ENCODE measurements around the gene CCDC149. TPM values are rescaled to one million over a fixed set of nuclear protein-coding genes. Genes with fewer than 3 reads are reported as not detected.

CCDC149 gene
- total RNA-seq, 1 donor = 8.6 TPM

GRCh38 chr4:24836661-24837242 lies 76.1 kb downstream of the CCDC149 start:
- TF ChIP-seq, protein P1, sequence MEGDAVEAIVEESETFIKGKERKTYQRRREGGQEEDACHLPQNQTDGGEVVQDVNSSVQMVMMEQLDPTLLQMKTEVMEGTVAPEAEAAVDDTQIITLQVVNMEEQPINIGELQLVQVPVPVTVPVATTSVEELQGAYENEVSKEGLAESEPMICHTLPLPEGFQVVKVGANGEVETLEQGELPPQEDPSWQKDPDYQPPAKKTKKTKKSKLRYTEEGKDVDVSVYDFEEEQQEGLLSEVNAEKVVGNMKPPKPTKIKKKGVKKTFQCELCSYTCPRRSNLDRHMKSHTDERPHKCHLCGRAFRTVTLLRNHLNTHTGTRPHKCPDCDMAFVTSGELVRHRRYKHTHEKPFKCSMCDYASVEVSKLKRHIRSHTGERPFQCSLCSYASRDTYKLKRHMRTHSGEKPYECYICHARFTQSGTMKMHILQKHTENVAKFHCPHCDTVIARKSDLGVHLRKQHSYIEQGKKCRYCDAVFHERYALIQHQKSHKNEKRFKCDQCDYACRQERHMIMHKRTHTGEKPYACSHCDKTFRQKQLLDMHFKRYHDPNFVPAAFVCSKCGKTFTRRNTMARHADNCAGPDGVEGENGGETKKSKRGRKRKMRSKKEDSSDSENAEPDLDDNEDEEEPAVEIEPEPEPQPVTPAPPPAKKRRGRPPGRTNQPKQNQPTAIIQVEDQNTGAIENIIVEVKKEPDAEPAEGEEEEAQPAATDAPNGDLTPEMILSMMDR (IDR thresholded peaks at IDR 0.05; ENCODE audit: insufficient read depth, low read depth, low read length) = no peak
- DNase-seq (ENCODE audit: low read depth) = no peak
- no peak overlapping the region for H3K4me3 ChIP-seq (ENCODE audit: low read depth, low read length)

DNA sequence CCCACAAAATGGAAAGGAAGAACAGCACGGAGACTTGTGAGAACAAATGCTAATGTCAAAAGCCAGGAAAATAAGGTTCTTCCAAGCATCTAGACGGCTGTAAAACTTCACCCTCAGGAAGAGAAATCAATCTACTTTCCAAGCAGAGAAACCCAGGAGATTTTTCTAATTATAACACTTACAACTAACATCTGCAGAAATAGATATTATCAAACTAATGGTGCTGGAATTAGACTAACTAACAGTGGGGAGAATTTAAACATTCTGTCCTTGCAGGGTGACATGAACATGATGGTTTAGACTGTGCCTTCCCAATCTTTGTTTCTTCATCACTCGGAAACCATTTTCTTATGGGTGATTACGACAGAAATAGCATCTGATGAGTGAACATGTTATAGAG lies 77.1 kb downstream of the CCDC149 start:
- no peak overlapping the region for H3K4me3 ChIP-seq (ENCODE audit: low read depth, low read length)
- DNase-seq (ENCODE audit: low read depth) = no peak
- TF ChIP-seq, protein P1 (IDR thresholded peaks at IDR 0.05; ENCODE audit: insufficient read depth, low read depth, low read length) = no peak

GRCh38 chr4:24831637-24832036 lies 81.2 kb downstream of the CCDC149 start:
- H3K4me3 ChIP-seq (ENCODE audit: low read depth, low read length) = no peak overlapping the region
- TF ChIP-seq, protein P1 (IDR thresholded peaks at IDR 0.05; ENCODE audit: insufficient read depth, low read depth, low read length) = no peak
- DNase-seq (ENCODE audit: low read depth) = no peak

- DNase-seq (ENCODE audit: low read depth) = no peak
- TF ChIP-seq, protein P1 (IDR thresholded peaks at IDR 0.05; ENCODE audit: insufficient read depth, low read depth, low read length) = no peak
- no peak overlapping the region for H3K4me3 ChIP-seq (ENCODE audit: low read depth, low read length)
These were observed 88.1 kb downstream of the CCDC149 start for GRCh38 chr4:24824720-24825119.

GRCh38 chr4:24820541-24820940 lies 92.3 kb downstream of the CCDC149 start:
- TF ChIP-seq, protein P1 (IDR thresholded peaks at IDR 0.05; ENCODE audit: insufficient read depth, low read depth, low read length) = no peak
- no peak overlapping the region for H3K4me3 ChIP-seq (ENCODE audit: low read depth, low read length)
- DNase-seq (ENCODE audit: low read depth) = no peak

- H3K4me3 ChIP-seq (ENCODE audit: low read depth, low read length) = no peak overlapping the region
- TF ChIP-seq, protein P1 (IDR thresholded peaks at IDR 0.05; ENCODE audit: insufficient read depth, low read depth, low read length) = no peak
- DNase-seq (ENCODE audit: low read depth) = no peak
These were observed 96.0 kb downstream of the CCDC149 start for GRCh38 chr4:24816797-24817196.

DNA sequence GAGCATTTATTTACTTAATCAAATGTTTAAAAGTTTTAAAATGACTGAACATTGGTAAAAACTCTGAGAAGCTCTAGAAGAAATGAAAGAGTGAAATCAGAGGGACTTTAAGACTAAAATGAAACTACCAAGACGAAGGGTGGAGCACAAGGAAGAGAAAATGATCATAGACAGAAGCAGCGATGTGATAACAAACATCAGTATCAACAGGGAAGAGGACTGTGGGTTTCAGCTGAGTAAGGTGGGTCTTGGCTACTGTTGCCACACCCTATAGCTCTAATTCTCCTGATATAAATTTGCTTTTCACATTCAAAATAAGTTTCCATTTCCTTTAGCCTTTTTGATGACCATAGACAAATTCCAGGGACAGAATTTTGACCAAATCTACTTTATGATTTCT lies 99.1 kb downstream of the CCDC149 start:
- TF ChIP-seq, protein P1 (IDR thresholded peaks at IDR 0.05; ENCODE audit: insufficient read depth, low read depth, low read length) = no peak
- no peak overlapping the region for H3K4me3 ChIP-seq (ENCODE audit: low read depth, low read length)
- DNase-seq (ENCODE audit: low read depth) = no peak

Data from fibroblast of villous mesenchyme (primary cell).